Activated CD8-positive, alpha-beta T cell treated with anti-CD3 and anti-CD28 coated beads, Interleukin-2, amount 10 ng/mL, durations not matched to agents 7 days and 5 days (primary cell): ENCODE data around the gene SIK3. TPM values are rescaled to one million over a fixed set of nuclear protein-coding genes. Genes with fewer than 3 reads are reported as not detected.

Experiments used
- ATAC-seq: fragments of 150-1000 bp; cut with Tn5 transposase; one replicate; pipeline ENCODE4 v1.10.0; 2021; ENCODE audit warnings: moderate library complexity
- CTCF ChIA-PET: fragments of 350-600 bp; sonication (Branson Sonifier 250); formaldehyde crosslinking; loops from one replicate; lab custom pipeline; 2021; ENCODE audit warnings: antibody characterized with exemption; lab: Charles Lee
- POLR2A ChIA-PET: fragments of 350-600 bp; sonication (Branson Sonifier 250); formaldehyde crosslinking; loops from one replicate; lab custom pipeline; 2021; ENCODE audit warnings: antibody characterized with exemption; lab: Charles Lee
- DNase-seq: peaks from one replicate; pipeline ENCODE4 v3.0.0-alpha.2; 2020
- H3K27ac Mint-ChIP-seq: one replicate; pipeline ENCODE4 v1.8.0; 2021; ENCODE audit warnings: mild to moderate bottlenecking, mixed read lengths
- H3K27me3 Mint-ChIP-seq: one replicate; pipeline ENCODE4 v1.8.0; 2021; ENCODE audit warnings: low read depth, mixed read lengths
- H3K36me3 Mint-ChIP-seq: one replicate; pipeline ENCODE4 v1.8.0; 2021; ENCODE audit warnings: low read depth, mixed read lengths
- H3K4me1 Mint-ChIP-seq: one replicate; pipeline ENCODE4 v1.8.0; 2021; ENCODE audit warnings: low read depth, mixed read lengths
- H3K4me3 Mint-ChIP-seq: one replicate; pipeline ENCODE4 v1.8.0; 2021; ENCODE audit warnings: mild to moderate bottlenecking, mixed read lengths
- H3K9me3 Mint-ChIP-seq: one replicate; pipeline ENCODE4 v1.8.0; 2022; ENCODE audit warnings: mixed read lengths; ENCODE audit not compliant: insufficient read depth
- total RNA-seq, 2 experiments: library from RNA; stranded (reverse); gene quantifications; one replicate each; pipeline ENCODE4 v1.2.3, GENCODE V29; 2021

The SIK3 gene
- total RNA-seq, 2 experiments from 2014 or later = 25.9 to 31.4 TPM

- ChIA-PET POLR2A (interaction anchor here (0.6 to 1.2 kb wide), 4 partner anchors 19 to 138 kb away, joined by 3 to 5 read pairs (median 4); no protein-coding TSS in a partner anchor), CTCF (interaction anchor here (0.9 to 1.4 kb wide), 7 partner anchors 9 to 184 kb away, joined by 3 to 5 read pairs (median 3); no protein-coding TSS in a partner anchor)
- Mint-ChIP-seq H3K4me1 (peaks cover 52% of the 10 kb centered on the region), H3K4me3 (no peak overlapping the region), H3K27me3 (no peaks in the 10 kb centered on the region), H3K27ac (no peak overlapping the region), H3K9me3 (no peaks in the 10 kb centered on the region), H3K36me3 (peaks cover 3% of the 10 kb centered on the region)
- ATAC-seq = no peak
- no peak for DNase-seq
Observed at GRCh38 chr11:117019871-117020270, 78.4 kb downstream of the SIK3 start.

- no peak for DNase-seq
- H3K27me3 Mint-ChIP-seq = no peaks in the 10 kb centered on the region
- peaks cover 32% of the 10 kb centered on the region for H3K4me1 Mint-ChIP-seq
- H3K27ac Mint-ChIP-seq = no peak overlapping the region
- no peak for ATAC-seq
- H3K36me3 Mint-ChIP-seq = peaks cover 3% of the 10 kb centered on the region
- H3K4me3 Mint-ChIP-seq = no peak overlapping the region
- POLR2A ChIA-PET = no interaction called here
- no peaks in the 10 kb centered on the region for H3K9me3 Mint-ChIP-seq
- CTCF ChIA-PET = interaction anchor here (0.6 to 2.7 kb wide), 4 partner anchors 46 to 226 kb away, joined by 3 to 8 read pairs (median 4); partner anchors contain the start of gene APOA5
Observed at GRCh38 chr11:117017456-117017855, 80.8 kb downstream of the SIK3 start.

- no peaks in the 10 kb centered on the region for H3K9me3 Mint-ChIP-seq
- H3K27me3 Mint-ChIP-seq = no peaks in the 10 kb centered on the region
- H3K27ac Mint-ChIP-seq = no peak overlapping the region
- DNase-seq (no peak), ATAC-seq (no peak)
- ChIA-PET CTCF (interaction anchor here (1.8 to 2.7 kb wide), 2 partner anchors 89 to 226 kb away, joined by 5 to 8 read pairs; partner anchors contain the start of gene APOA5), POLR2A (no interaction called here)
- H3K36me3 Mint-ChIP-seq = peaks cover 3% of the 10 kb centered on the region
- H3K4me3 Mint-ChIP-seq = no peak overlapping the region
- H3K4me1 Mint-ChIP-seq = peaks cover 31% of the 10 kb centered on the region
Observed at GRCh38 chr11:117016747-117017146, 81.5 kb downstream of the SIK3 start.

- Mint-ChIP-seq H3K4me1 (peaks cover 29% of the 10 kb centered on the region), H3K27ac (no peak overlapping the region), H3K36me3 (peaks cover 3% of the 10 kb centered on the region), H3K4me3 (no peak overlapping the region), H3K27me3 (no peaks in the 10 kb centered on the region), H3K9me3 (no peaks in the 10 kb centered on the region)
- DNase-seq (no peak), ATAC-seq (no peak)
- ChIA-PET CTCF (interaction anchor here (2.7 kb wide), 1 partner anchor 89 kb away, joined by 8 read pairs; no protein-coding TSS in a partner anchor), POLR2A (no interaction called here)
Observed at GRCh38 chr11:117016246-117016645, 82.0 kb downstream of the SIK3 start.

- CTCF ChIA-PET = interaction anchor here (1.4 kb wide), 1 partner anchor 8 kb away, joined by 5 read pairs; no protein-coding TSS in a partner anchor
- DNase-seq (no peak), ATAC-seq (peak; percentile 27)
- H3K27ac Mint-ChIP-seq = no peak overlapping the region
- no peaks in the 10 kb centered on the region for H3K27me3 Mint-ChIP-seq
- peaks cover 3% of the 10 kb centered on the region for H3K36me3 Mint-ChIP-seq
- POLR2A ChIA-PET = interaction anchor here (0.6 kb wide), 1 partner anchor 13 kb away, joined by 3 read pairs; no protein-coding TSS in a partner anchor
- H3K9me3 Mint-ChIP-seq = no peaks in the 10 kb centered on the region
- H3K4me3 Mint-ChIP-seq = no peak overlapping the region
- peaks cover 10% of the 10 kb centered on the region for H3K4me1 Mint-ChIP-seq
Observed at GRCh38 chr11:117011541-117011898, 86.7 kb downstream of the SIK3 start.

GRCh38 chr11:117010808-117011540 lies 87.3 kb downstream of the SIK3 start:
- H3K9me3 Mint-ChIP-seq = no peaks in the 10 kb centered on the region
- peaks cover 3% of the 10 kb centered on the region for H3K36me3 Mint-ChIP-seq
- no peak overlapping the region for H3K4me3 Mint-ChIP-seq
- CTCF ChIA-PET = interaction anchor here (1.0 to 1.4 kb wide), 2 partner anchors 9 to 81 kb away, joined by 3 to 5 read pairs; no protein-coding TSS in a partner anchor
- peaks cover 15% of the 10 kb centered on the region for H3K4me1 Mint-ChIP-seq
- no peak overlapping the region for H3K27ac Mint-ChIP-seq
- POLR2A ChIA-PET = interaction anchor here (0.6 kb wide), 1 partner anchor 14 kb away, joined by 3 read pairs; no protein-coding TSS in a partner anchor
- DNase-seq (no peak), ATAC-seq (peak; percentile 33)
- no peaks in the 10 kb centered on the region for H3K27me3 Mint-ChIP-seq

- ChIA-PET POLR2A (no interaction called here), CTCF (interaction anchor here (1.0 kb wide), 1 partner anchor 80 kb away, joined by 3 read pairs; no protein-coding TSS in a partner anchor)
- no peak overlapping the region for H3K4me3 Mint-ChIP-seq
- no peaks in the 10 kb centered on the region for H3K27me3 Mint-ChIP-seq
- ATAC-seq (no peak), DNase-seq (no peak)
- H3K9me3 Mint-ChIP-seq = no peaks in the 10 kb centered on the region
- H3K4me1 Mint-ChIP-seq = peaks cover 18% of the 10 kb centered on the region
- H3K36me3 Mint-ChIP-seq = no peaks in the 10 kb centered on the region
- no peak overlapping the region for H3K27ac Mint-ChIP-seq
Observed at GRCh38 chr11:117009905-117010605, 88.2 kb downstream of the SIK3 start.

- peaks cover 6% of the 10 kb centered on the region for H3K36me3 Mint-ChIP-seq
- ChIA-PET POLR2A (no interaction called here), CTCF (no interaction called here)
- no peak overlapping the region for H3K4me3 Mint-ChIP-seq
- DNase-seq = no peak
- no peaks in the 10 kb centered on the region for H3K9me3 Mint-ChIP-seq
- peaks cover 19% of the 10 kb centered on the region for H3K4me1 Mint-ChIP-seq
- no peak for ATAC-seq
- no peak overlapping the region for H3K27ac Mint-ChIP-seq
- H3K27me3 Mint-ChIP-seq = no peaks in the 10 kb centered on the region
Observed at GRCh38 chr11:117005758-117006157, 92.5 kb downstream of the SIK3 start.

- DNase-seq (no peak), ATAC-seq (peak; percentile 85)
- no peak overlapping the region for H3K27ac Mint-ChIP-seq
- H3K4me1 Mint-ChIP-seq = peaks cover 21% of the 10 kb centered on the region
- H3K27me3 Mint-ChIP-seq = no peaks in the 10 kb centered on the region
- peaks cover 8% of the 10 kb centered on the region for H3K36me3 Mint-ChIP-seq
- ChIA-PET POLR2A (interaction anchor here (1.2 kb wide), 1 partner anchor 149 kb away, joined by 4 read pairs; no protein-coding TSS in a partner anchor), CTCF (interaction anchor here (0.6 to 1.7 kb wide), 2 partner anchors 77 to 91 kb away, joined by 3 to 4 read pairs; no protein-coding TSS in a partner anchor)
- no peak overlapping the region for H3K4me3 Mint-ChIP-seq
- no peaks in the 10 kb centered on the region for H3K9me3 Mint-ChIP-seq
Observed at GRCh38 chr11:117002639-117003299, 95.5 kb downstream of the SIK3 start.

- CTCF ChIA-PET = no interaction called here
Observed at GRCh38 chr11:117000014-117000737, 98.1 kb downstream of the SIK3 start.

GRCh38 chr11:116997071-116997470 lies 101.2 kb downstream of the SIK3 start:
- H3K27me3 Mint-ChIP-seq = no peaks in the 10 kb centered on the region
- peaks cover 22% of the 10 kb centered on the region for H3K4me1 Mint-ChIP-seq
- no peak for ATAC-seq
- ChIA-PET CTCF (no interaction called here), POLR2A (no interaction called here)
- no peaks in the 10 kb centered on the region for H3K9me3 Mint-ChIP-seq
- DNase-seq = no peak
- no peak overlapping the region for H3K4me3 Mint-ChIP-seq
- H3K36me3 Mint-ChIP-seq = peaks cover 6% of the 10 kb centered on the region
- H3K27ac Mint-ChIP-seq = no peak overlapping the region

More at GRCh38 chr11:117000014-117000737, 98.1 kb downstream of the SIK3 start:
- POLR2A ChIA-PET = no interaction called here
- no peak overlapping the region for H3K4me3 Mint-ChIP-seq
- H3K27ac Mint-ChIP-seq = no peak overlapping the region
- H3K27me3 Mint-ChIP-seq = no peaks in the 10 kb centered on the region
- no peaks in the 10 kb centered on the region for H3K9me3 Mint-ChIP-seq
- DNase-seq (no peak), ATAC-seq (no peak)
- peaks cover 14% of the 10 kb centered on the region for H3K4me1 Mint-ChIP-seq
- H3K36me3 Mint-ChIP-seq = peaks cover 8% of the 10 kb centered on the region
